ENCODE measurements around the gene AGBL3. TPM values are rescaled to one million over a fixed set of nuclear protein-coding genes. Genes with fewer than 3 reads are reported as not detected.

The AGBL3 gene
- total RNA-seq, 1 donor from 2014 or later, result 3.5 TPM

DNA sequence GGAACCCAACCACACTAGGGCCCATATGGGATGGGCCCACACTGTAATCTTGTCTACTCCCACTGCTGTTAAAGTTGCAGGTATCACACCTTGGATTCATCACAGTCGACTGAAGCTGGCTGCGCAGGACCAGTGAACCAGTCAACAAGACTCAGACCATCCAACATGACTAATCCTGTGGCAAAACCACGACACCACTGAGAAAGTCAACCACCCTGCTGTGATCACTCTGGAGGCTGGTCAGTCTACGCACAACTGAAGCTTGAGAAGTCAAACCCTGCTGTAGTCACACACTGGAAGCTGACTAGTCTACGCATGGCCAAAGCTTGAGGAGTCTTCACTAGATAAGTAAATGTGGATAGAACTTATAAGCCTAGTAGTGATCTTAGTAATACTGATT, 193.8 kb downstream of the AGBL3 start:
- peaks cover 51% of the 10 kb centered on the region for H3K36me3 Mint-ChIP-seq (ENCODE audit: low read depth)
- H3K9me3 Mint-ChIP-seq, result peaks cover 18% of the 10 kb centered on the region
- peaks cover 5% of the 10 kb centered on the region for H3K4me1 Mint-ChIP-seq
- no peaks in the 10 kb centered on the region for H3K27me3 Mint-ChIP-seq (ENCODE audit: low read depth)
- no peak overlapping the region for H3K27ac Mint-ChIP-seq (ENCODE audit: unreplicated experiment)
- TF ChIP-seq, protein P1, sequence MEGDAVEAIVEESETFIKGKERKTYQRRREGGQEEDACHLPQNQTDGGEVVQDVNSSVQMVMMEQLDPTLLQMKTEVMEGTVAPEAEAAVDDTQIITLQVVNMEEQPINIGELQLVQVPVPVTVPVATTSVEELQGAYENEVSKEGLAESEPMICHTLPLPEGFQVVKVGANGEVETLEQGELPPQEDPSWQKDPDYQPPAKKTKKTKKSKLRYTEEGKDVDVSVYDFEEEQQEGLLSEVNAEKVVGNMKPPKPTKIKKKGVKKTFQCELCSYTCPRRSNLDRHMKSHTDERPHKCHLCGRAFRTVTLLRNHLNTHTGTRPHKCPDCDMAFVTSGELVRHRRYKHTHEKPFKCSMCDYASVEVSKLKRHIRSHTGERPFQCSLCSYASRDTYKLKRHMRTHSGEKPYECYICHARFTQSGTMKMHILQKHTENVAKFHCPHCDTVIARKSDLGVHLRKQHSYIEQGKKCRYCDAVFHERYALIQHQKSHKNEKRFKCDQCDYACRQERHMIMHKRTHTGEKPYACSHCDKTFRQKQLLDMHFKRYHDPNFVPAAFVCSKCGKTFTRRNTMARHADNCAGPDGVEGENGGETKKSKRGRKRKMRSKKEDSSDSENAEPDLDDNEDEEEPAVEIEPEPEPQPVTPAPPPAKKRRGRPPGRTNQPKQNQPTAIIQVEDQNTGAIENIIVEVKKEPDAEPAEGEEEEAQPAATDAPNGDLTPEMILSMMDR (conservative IDR thresholded peaks at IDR 0.05), result no peak
- H3K4me3 Mint-ChIP-seq, result no peak overlapping the region
- no peak for DNase-seq (ENCODE audit: low read depth, low spot score)

DNA sequence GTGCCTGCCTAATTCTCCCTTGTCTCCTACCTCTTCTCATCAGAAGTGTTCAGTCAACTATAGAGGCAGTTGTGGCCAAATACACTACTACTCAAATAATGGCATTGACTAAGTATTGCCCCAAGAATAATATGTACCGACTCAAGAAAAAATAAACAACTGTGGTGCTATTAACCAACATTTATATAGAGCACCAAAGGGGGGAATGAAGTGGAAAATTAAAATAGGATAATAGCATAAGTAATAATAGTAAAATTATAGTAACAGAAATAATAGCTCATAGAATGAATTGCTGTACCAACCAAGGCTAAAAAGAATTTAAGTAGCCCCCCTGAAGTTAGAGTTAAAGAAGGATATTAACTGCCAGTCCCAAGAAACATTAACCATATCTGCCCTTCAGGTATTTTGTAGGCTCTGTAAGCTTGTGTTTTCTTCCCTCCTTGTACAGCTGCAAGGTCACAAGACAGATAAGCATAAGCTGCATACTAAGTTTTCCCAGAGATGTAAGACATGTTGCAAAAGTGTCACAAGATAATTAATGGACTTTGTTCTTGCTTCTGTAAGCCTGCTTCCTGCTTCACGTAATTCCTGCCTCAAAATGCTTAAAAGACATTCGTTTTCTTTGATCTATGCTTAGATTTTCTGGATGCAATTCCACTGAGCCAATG, 195.1 kb downstream of the AGBL3 start:
- no peak for DNase-seq (ENCODE audit: low read depth, low spot score)
- no peak overlapping the region for H3K27ac Mint-ChIP-seq (ENCODE audit: unreplicated experiment)
- peaks cover 5% of the 10 kb centered on the region for H3K4me1 Mint-ChIP-seq
- no peak overlapping the region for H3K4me3 Mint-ChIP-seq
- no peaks in the 10 kb centered on the region for H3K27me3 Mint-ChIP-seq (ENCODE audit: low read depth)
- TF ChIP-seq, protein P1 (conservative IDR thresholded peaks at IDR 0.05), result no peak
- H3K9me3 Mint-ChIP-seq, result peaks cover 18% of the 10 kb centered on the region
- H3K36me3 Mint-ChIP-seq (ENCODE audit: low read depth), result peaks cover 51% of the 10 kb centered on the region

DNA sequence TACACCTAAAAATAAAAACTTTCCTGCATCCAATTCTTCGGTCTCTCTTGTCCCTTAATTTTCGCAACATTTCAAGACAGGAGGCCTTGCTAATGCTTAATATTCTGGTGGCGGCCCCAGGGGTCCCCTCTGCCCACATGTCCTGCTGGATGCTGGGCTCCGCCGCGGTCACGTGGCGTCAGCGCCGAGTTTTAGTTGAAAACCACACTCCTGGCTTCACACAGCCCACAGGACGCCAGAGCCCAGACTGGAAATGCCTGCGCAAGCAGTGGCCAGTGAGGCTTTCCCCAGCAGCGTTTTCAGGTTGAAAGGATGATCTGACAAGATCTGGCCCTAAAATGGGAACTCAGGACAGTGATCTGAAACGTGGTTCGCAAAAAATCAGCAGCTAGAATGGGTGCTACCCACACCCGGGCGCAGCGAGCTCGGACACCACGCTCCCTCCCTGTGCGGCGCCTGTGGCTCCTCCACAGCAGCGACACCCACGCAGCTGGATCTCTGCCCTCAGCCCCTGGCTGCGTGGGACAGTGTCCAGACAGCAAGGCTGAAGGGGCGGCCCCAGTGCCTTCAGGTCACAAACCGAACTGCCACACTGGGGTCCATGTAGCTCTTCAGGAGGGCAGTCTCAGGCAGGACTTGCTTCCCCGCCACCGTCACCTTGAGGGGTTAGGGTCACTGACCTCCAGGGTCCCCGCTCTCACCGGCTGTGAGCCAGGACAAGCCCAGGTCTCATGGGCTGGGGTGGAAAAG, 195.8 kb downstream of the AGBL3 start:
- TF ChIP-seq, protein P1 (conservative IDR thresholded peaks at IDR 0.05), result no peak
- Mint-ChIP-seq H3K4me3 (no peak overlapping the region), H3K9me3 (peaks cover 18% of the 10 kb centered on the region), H3K27me3 (ENCODE audit: low read depth) (no peaks in the 10 kb centered on the region), H3K4me1 (peaks cover 5% of the 10 kb centered on the region), H3K27ac (ENCODE audit: unreplicated experiment) (no peak overlapping the region), H3K36me3 (ENCODE audit: low read depth) (peaks cover 51% of the 10 kb centered on the region)
- no peak for DNase-seq (ENCODE audit: low read depth, low spot score)

DNA sequence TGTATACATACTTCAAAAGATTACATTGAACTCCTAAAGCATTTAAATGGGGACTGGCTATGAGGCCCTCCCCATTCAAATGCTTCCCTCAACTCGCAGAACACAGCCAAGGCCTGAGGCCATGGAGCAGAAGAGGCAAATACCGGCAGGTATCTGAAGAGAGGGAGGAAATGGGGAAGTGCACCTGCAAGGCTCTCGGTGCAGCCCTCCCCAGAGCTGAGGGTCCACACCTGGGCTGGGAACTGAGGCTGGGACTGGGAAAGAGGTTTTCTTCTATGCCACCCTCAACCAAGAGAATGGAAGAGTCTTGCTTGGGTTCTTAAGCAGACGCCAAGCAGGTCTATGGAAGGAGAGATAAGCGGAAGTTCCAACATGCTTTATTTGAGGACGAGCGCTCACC, 197.2 kb downstream of the AGBL3 start:
- H3K36me3 Mint-ChIP-seq (ENCODE audit: low read depth), result peaks cover 51% of the 10 kb centered on the region
- no peak overlapping the region for H3K27ac Mint-ChIP-seq (ENCODE audit: unreplicated experiment)
- TF ChIP-seq, protein P1 (conservative IDR thresholded peaks at IDR 0.05), result no peak
- H3K27me3 Mint-ChIP-seq (ENCODE audit: low read depth), result no peaks in the 10 kb centered on the region
- H3K4me3 Mint-ChIP-seq, result no peak overlapping the region
- H3K4me1 Mint-ChIP-seq, result no peaks in the 10 kb centered on the region
- DNase-seq (ENCODE audit: low read depth, low spot score), result no peak
- H3K9me3 Mint-ChIP-seq, result peaks cover 18% of the 10 kb centered on the region

DNA sequence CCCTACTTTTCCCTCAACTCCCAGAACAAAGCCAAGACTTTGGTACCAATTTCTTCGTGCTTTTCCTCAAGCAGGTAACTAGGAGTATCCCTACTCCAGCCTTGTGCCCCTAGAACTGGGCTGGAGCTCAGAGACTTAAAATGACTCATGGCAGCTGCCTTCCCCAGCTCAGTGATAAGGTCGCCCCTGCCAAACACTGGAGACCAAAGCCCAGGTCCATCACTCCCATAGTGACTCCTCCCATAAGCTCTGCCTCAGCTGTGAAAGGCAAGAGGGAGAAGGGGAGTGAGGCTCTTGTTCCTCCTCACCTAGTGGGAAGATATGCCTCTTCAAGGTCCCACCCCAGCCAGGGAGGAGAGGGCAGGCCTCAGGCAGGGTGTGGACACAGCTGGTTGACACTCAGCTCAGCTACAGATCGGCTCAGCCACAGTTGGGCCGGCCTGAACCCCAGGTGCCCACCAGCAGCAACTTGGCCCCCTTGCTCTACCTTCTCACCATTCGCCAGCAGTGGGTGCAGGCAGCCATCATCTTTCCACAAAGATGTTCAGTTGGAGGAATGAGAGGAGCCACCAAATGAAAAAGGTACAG, 198.0 kb downstream of the AGBL3 start:
- H3K36me3 Mint-ChIP-seq (ENCODE audit: low read depth), result peaks cover 44% of the 10 kb centered on the region

More for the DNA sequence above, 198.0 kb downstream of the AGBL3 start:
- H3K27me3 Mint-ChIP-seq (ENCODE audit: low read depth), result no peaks in the 10 kb centered on the region
- no peak overlapping the region for H3K27ac Mint-ChIP-seq (ENCODE audit: unreplicated experiment)
- TF ChIP-seq, protein P1 (conservative IDR thresholded peaks at IDR 0.05), result no peak
- DNase-seq (ENCODE audit: low read depth, low spot score), result no peak
- H3K4me3 Mint-ChIP-seq, result no peak overlapping the region
- peaks cover 18% of the 10 kb centered on the region for H3K9me3 Mint-ChIP-seq
- no peaks in the 10 kb centered on the region for H3K4me1 Mint-ChIP-seq

Other genes with a start within 250 kb of the AGBL3 start
- 71.8 and 76.1 TPM in 2 replicates for gene CALD1, start 206.9 kb upstream of the AGBL3 start, total RNA-seq
- gene TMEM140, start 161.6 kb downstream of the AGBL3 start, total RNA-seq, result 0.12 TPM in 1 of 2 replicates, not detected in the other
- gene CYREN, start 184.2 kb downstream of the AGBL3 start, total RNA-seq, result 70.4 and 75.5 TPM in 2 replicates
- 14.5 and 15.2 TPM in 2 replicates for gene WDR91, start 225.0 kb downstream of the AGBL3 start, total RNA-seq
- not detected in 2 replicates for gene STRA8, start 247.3 kb downstream of the AGBL3 start, total RNA-seq

All from neural crest cell (in vitro differentiated cells).